A549 treated with CpdA at 1 μM for 4 hours (cell line): ENCODE measurements around the gene NBEAL2. TPM values are rescaled to one million over a fixed set of nuclear protein-coding genes. Genes with fewer than 3 reads are reported as not detected.

Experiments
- total RNA-seq: library from RNA; stranded (reverse); fragments of 200-300 nt; extraction: Qiagen RNA extraction; gene quantifications from 5 replicates; pipeline ENCODE4 v1.2.3, GENCODE V29; 2022; ENCODE audit warnings: low read depth

Gene NBEAL2
- total RNA-seq = 31.0 to 51.9 TPM (median 42.1 TPM) in 5 replicates

DNA sequence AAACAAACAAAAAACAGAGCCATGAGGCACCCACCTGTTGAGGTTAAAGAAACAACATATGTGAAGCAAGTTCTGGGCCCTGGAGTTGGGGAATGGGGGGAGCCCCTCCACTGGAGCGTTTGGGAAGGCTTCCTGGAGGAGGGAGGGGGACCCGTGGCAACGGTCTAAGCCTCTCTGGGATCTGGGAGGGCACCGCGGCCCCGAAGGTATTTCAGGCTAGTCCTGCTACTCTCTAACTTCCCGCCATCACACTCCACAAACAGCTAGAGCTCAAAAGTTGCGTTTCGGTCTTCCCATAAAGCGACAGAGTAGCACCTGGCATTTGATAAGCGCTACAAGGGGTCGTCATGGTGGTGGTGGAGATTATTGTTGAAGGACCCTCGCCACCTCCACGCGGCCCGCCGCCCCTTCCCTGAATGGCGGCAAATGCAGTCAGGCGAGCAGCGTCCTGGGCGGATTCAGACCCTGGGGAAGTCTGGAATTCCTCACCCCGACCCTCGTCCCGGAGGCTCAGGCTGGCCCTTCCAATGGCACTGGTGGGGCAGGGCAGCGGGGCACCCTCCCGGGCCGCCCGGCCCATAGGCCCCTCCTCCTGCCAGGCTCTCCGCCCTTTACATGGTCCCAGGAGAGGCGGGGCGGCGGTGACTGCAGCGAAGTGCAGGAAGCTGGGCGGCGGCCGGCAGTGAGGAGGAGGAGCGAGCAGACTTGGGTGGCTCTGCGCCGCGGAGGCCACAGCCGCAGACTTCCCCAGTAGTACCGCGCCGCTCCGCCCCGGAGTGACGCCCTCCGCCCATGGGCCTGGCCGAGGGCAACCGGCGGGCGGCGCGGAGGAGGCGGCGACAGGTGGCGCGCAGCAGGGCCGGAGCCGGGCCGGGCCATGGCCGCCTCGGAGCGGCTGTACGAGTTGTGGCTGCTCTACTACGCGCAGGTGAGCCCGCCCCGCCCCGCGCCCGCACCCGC is at the start of gene NBEAL2:
Gene NBEAL2, plus strand, starts transcription at position 682 of the 960 bp plus-strand sequence. Its CDS starts 196 bp downstream, at position 878.

GRCh38 chr3:46976326-46977190 is 2.9 kb upstream of the NBEAL2 start, which contains the start of gene CCDC12:
Gene CCDC12 (minus strand): TSS chr3:46976745. CDS start chr3:46976732, 13 bp downstream.

Other genes with a start within 250 kb of the NBEAL2 start
- gene MYL3, start 116.2 kb upstream of the NBEAL2 start, total RNA-seq = 0.18 TPM in 1 of 5 replicates, not detected in the others
- 0.37 to 0.52 TPM (median 0.48 TPM) in 4 of 5 replicates, not detected in the other for gene PTH1R, start 101.9 kb upstream of the NBEAL2 start, total RNA-seq
- gene CCDC12, start 2.9 kb upstream of the NBEAL2 start, total RNA-seq = 51.7 to 95.4 TPM (median 52.6 TPM) in 5 replicates
- gene SETD2, start 184.4 kb downstream of the NBEAL2 start, total RNA-seq = 17.7 to 27.3 TPM (median 18.5 TPM) in 5 replicates